Fibroblast of lung (primary cell): ENCODE data around the gene SEMA6A.

Experiments
- CTCF ChIP-seq, 2 donors: IDR thresholded peaks in 1 of 2; conservative IDR thresholded peaks in 1 of 2; 1 replicate in 1 of 2; 2 replicates in 1 of 2; pipeline ENCODE4 v1.5.1; 2011 to 2012; ENCODE audit warnings: low read length in 2 of 2, control low read depth in 1 of 2, inconsistent platforms in 1 of 2, low read depth in 1 of 2, mild to moderate bottlenecking in 1 of 2
- EZH2 ChIP-seq: IDR thresholded peaks from 2 replicates; pipeline ENCODE4 v1.5.1; 2012; ENCODE audit warnings: low read length, control low read depth, mild to moderate bottlenecking; ENCODE audit errors: missing control alignments

GRCh38 chr5:116428413-116428812 lies 146.2 kb downstream of the SEMA6A start:
- no peak for TF ChIP-seq CTCF (conservative IDR thresholded peaks at IDR 0.05 in 1 of 2, IDR thresholded peaks at IDR 0.05 in 1 of 2; ENCODE audit: low read depth in 1 of 2, low read length in 2 of 2)
- TF ChIP-seq EZH2: no peak
